ENCODE results near the gene ATRAID. TPM values are rescaled to one million over a fixed set of nuclear protein-coding genes. Genes with fewer than 3 reads are reported as not detected.

The ATRAID gene
- total RNA-seq, 1 experiment from 2014 or later: 104 TPM

- DNase-seq: no peak
- TF ChIP-seq, protein P1, sequence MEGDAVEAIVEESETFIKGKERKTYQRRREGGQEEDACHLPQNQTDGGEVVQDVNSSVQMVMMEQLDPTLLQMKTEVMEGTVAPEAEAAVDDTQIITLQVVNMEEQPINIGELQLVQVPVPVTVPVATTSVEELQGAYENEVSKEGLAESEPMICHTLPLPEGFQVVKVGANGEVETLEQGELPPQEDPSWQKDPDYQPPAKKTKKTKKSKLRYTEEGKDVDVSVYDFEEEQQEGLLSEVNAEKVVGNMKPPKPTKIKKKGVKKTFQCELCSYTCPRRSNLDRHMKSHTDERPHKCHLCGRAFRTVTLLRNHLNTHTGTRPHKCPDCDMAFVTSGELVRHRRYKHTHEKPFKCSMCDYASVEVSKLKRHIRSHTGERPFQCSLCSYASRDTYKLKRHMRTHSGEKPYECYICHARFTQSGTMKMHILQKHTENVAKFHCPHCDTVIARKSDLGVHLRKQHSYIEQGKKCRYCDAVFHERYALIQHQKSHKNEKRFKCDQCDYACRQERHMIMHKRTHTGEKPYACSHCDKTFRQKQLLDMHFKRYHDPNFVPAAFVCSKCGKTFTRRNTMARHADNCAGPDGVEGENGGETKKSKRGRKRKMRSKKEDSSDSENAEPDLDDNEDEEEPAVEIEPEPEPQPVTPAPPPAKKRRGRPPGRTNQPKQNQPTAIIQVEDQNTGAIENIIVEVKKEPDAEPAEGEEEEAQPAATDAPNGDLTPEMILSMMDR (IDR thresholded peaks at IDR 0.05; ENCODE audit: unreplicated experiment): no peak
- intact Hi-C loops (cut with micrococcal nuclease; ENCODE audit: unreplicated experiment): no loop called here
- Mint-ChIP-seq H3K36me3 (ENCODE audit: insufficient read depth, unreplicated experiment) (peaks cover 43% of the 10 kb centered on the region), H3K27ac (ENCODE audit: unreplicated experiment) (no peak overlapping the region), H3K4me1 (ENCODE audit: low read depth, unreplicated experiment) (no peaks in the 10 kb centered on the region), H3K4me3 (ENCODE audit: low read depth, unreplicated experiment) (no peak overlapping the region), H3K27me3 (ENCODE audit: unreplicated experiment) (no peaks in the 10 kb centered on the region), H3K9me3 (ENCODE audit: low read depth, unreplicated experiment) (no peaks in the 10 kb centered on the region)
- BruUV-seq (replicated peaks): no TSS peak
- CTCF ChIA-PET: no interaction called here
These were observed 28.6 kb downstream of the ATRAID start for GRCh38 chr2:27240406-27240805.

GRCh38 chr2:27241761-27242613 is 30.1 kb downstream of the ATRAID start:
- Mint-ChIP-seq H3K27me3 (ENCODE audit: unreplicated experiment) (peaks cover under 1% of the 10 kb centered on the region), H3K4me1 (ENCODE audit: low read depth, unreplicated experiment) (no peaks in the 10 kb centered on the region), H3K36me3 (ENCODE audit: insufficient read depth, unreplicated experiment) (peaks cover 34% of the 10 kb centered on the region), H3K27ac (ENCODE audit: unreplicated experiment) (no peak overlapping the region), H3K4me3 (ENCODE audit: low read depth, unreplicated experiment) (no peak overlapping the region), H3K9me3 (ENCODE audit: low read depth, unreplicated experiment) (no peaks in the 10 kb centered on the region)
- no peak for DNase-seq
- TF ChIP-seq, protein P1 (IDR thresholded peaks at IDR 0.05; ENCODE audit: unreplicated experiment): no peak
- intact Hi-C loops (cut with micrococcal nuclease; ENCODE audit: unreplicated experiment): no loop called here
- CTCF ChIA-PET: no interaction called here
- BruUV-seq (replicated peaks): no TSS peak

DNA sequence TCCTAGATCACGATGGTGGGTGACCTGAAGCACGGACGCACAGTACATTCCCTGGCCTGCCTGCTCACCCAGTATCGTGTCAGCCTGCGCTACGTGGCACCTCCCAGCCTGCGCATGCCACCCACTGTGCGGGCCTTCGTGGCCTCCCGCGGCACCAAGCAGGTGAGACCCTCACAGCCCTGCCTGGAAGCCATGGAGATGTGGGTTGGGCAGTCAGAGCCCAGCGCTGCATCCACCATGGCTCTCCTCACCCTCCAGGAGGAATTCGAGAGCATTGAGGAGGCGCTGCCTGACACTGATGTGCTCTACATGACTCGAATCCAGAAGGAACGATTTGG is 30.7 kb downstream of the ATRAID start:
- Mint-ChIP-seq H3K27me3 (ENCODE audit: unreplicated experiment) (peaks cover 7% of the 10 kb centered on the region), H3K4me1 (ENCODE audit: low read depth, unreplicated experiment) (no peaks in the 10 kb centered on the region), H3K27ac (ENCODE audit: unreplicated experiment) (no peak overlapping the region), H3K4me3 (ENCODE audit: low read depth, unreplicated experiment) (no peak overlapping the region), H3K36me3 (ENCODE audit: insufficient read depth, unreplicated experiment) (peaks cover 33% of the 10 kb centered on the region), H3K9me3 (ENCODE audit: low read depth, unreplicated experiment) (no peaks in the 10 kb centered on the region)
- intact Hi-C loops (cut with micrococcal nuclease; ENCODE audit: unreplicated experiment): no loop called here
- BruUV-seq (replicated peaks): no TSS peak
- CTCF ChIA-PET: interaction anchor here (0.6 kb wide), 1 partner anchor 21 kb away, joined by 10 read pairs; no protein-coding TSS in a partner anchor
- no peak for DNase-seq
- TF ChIP-seq, protein P1 (IDR thresholded peaks at IDR 0.05; ENCODE audit: unreplicated experiment): no peak

GRCh38 chr2:27243391-27244130 is 31.7 kb downstream of the ATRAID start:
- H3K9me3 Mint-ChIP-seq (ENCODE audit: low read depth, unreplicated experiment): no peaks in the 10 kb centered on the region
- H3K27me3 Mint-ChIP-seq (ENCODE audit: unreplicated experiment): peaks cover 17% of the 10 kb centered on the region
- no peak overlapping the region for H3K4me3 Mint-ChIP-seq (ENCODE audit: low read depth, unreplicated experiment)
- CTCF ChIA-PET: interaction anchor here (0.6 kb wide), 1 partner anchor 22 kb away, joined by 10 read pairs; no protein-coding TSS in a partner anchor
- H3K27ac Mint-ChIP-seq (ENCODE audit: unreplicated experiment): no peak overlapping the region
- H3K36me3 Mint-ChIP-seq (ENCODE audit: insufficient read depth, unreplicated experiment): peaks cover 42% of the 10 kb centered on the region
- TF ChIP-seq, protein P1 (IDR thresholded peaks at IDR 0.05; ENCODE audit: unreplicated experiment): no peak
- H3K4me1 Mint-ChIP-seq (ENCODE audit: low read depth, unreplicated experiment): no peaks in the 10 kb centered on the region
- no peak for DNase-seq
- BruUV-seq (replicated peaks): no TSS peak
- intact Hi-C loops (cut with micrococcal nuclease; ENCODE audit: unreplicated experiment): no loop called here

Data from Calu3 (cell line).